Loucy (cell line): ENCODE data around the gene NME3.

Experiments
- H2AFZ ChIP-seq: fragments of 200-600 bp; sonication (generic); 2 replicates; pipeline ENCODE4 v1.6.0; 2016; ENCODE audit warnings: antibody characterized with exemption, mild to moderate bottlenecking, low read length, moderate library complexity
- H3F3A ChIP-seq: fragments of 200-600 bp; 2 replicates; pipeline ENCODE4 v1.6.0; 2016; ENCODE audit warnings: antibody characterized with exemption, low read depth, mild to moderate bottlenecking
- H3K27me3 ChIP-seq: fragments of 200-600 bp; sonication (generic); 2 replicates; pipeline ENCODE4 v1.6.1; 2014; ENCODE audit warnings: low read length, mild to moderate bottlenecking; ENCODE audit not compliant: insufficient read depth, poor library complexity, severe bottlenecking
- H3K36me3 ChIP-seq: fragments of 200-600 bp; sonication (generic); 2 replicates; pipeline ENCODE4 v1.6.1; 2016; ENCODE audit warnings: low read length; ENCODE audit not compliant: insufficient read depth
- H3K4me1 ChIP-seq: fragments of 200-600 bp; sonication (generic); 2 replicates; pipeline ENCODE4 v1.5.1; 2014; ENCODE audit warnings: low read length, mild to moderate bottlenecking; ENCODE audit not compliant: insufficient read depth, poor library complexity, severe bottlenecking
- H3K4me2 ChIP-seq: fragments of 200-600 bp; sonication (generic); 2 replicates; pipeline ENCODE4 v1.6.0; 2014; ENCODE audit warnings: antibody characterized with exemption, low read length, low read depth, mild to moderate bottlenecking; ENCODE audit not compliant: poor library complexity, severe bottlenecking
- H3K4me3 ChIP-seq: fragments of 200-600 bp; sonication (generic); 2 replicates; pipeline ENCODE4 v1.5.1; 2014; ENCODE audit warnings: low read length, mild to moderate bottlenecking, mixed read lengths; ENCODE audit not compliant: poor library complexity, severe bottlenecking
- H3K79me2 ChIP-seq: fragments of 200-600 bp; sonication (generic); 2 replicates; pipeline ENCODE4 v1.6.1; 2014; ENCODE audit warnings: low read length; ENCODE audit not compliant: insufficient read depth
- H3K9ac ChIP-seq: fragments of 200-600 bp; sonication (generic); 2 replicates; pipeline ENCODE4 v1.6.0; 2014; ENCODE audit warnings: mild to moderate bottlenecking, low read depth, low read length, moderate library complexity; ENCODE audit not compliant: poor library complexity, severe bottlenecking
- H3K9me2 ChIP-seq: fragments of 200-600 bp; sonication (generic); replicated peaks from 2 replicates; pipeline ENCODE4 v1.6.1; 2016; ENCODE audit warnings: low read depth, low read length, mixed read lengths
- H3K9me3 ChIP-seq: fragments of 200-600 bp; sonication (generic); 2 replicates; pipeline ENCODE4 v1.6.1; 2014; ENCODE audit warnings: mild to moderate bottlenecking, antibody characterized with exemption, low read length, low read depth; ENCODE audit not compliant: insufficient read depth
- H4K20me1 ChIP-seq: fragments of 200-600 bp; sonication (generic); 2 replicates; pipeline ENCODE4 v1.6.0; 2014; ENCODE audit warnings: antibody characterized with exemption, low read length, mild to moderate bottlenecking; ENCODE audit not compliant: insufficient read depth, poor library complexity, severe bottlenecking
- EZH2phosphoT487 ChIP-seq: fragments of 200-600 bp; IDR thresholded peaks from 2 replicates; pipeline ENCODE4 v1.6.1; 2018; ENCODE audit warnings: antibody characterized with exemption, mild to moderate bottlenecking, moderate library complexity, borderline replicate concordance
- TF ChIP-seq, protein P1 (sequence below): fragments of 200-600 bp; sonication (generic); conservative IDR thresholded peaks from 2 replicates; pipeline ENCODE4 v1.5.1; 2014; ENCODE audit warnings: mild to moderate bottlenecking, antibody characterized with exemption, low read length

NME3 gene

DNA sequence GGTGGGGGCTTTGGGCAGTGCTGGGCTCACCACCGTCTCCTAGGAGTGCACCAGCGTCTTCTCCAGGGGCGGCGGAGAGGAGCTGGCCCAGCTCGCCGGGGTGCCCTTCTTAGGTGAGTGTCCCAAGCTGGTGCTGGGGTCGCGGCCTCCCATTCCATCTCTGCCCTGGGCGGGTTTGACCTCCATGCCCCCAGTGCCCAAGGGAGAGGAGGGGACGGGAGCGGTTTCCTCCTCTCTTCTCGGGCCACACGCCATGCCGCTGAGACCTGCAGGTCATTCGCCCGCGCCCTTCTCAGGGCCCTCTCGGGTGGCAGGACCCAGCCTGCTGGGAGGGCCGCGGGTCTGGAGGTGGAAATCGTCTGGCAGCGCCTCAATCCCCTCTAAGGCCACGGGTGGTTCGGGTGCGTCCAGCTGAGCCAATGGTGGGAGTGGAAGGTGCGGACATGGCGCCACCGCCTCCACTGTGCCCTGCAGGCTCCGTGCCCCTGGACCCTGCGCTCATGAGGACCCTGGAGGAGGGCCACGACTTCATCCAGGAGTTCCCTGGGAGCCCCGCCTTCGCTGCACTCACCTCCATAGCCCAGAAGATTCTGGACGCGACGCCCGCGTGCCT, 16.9 kb upstream of the NME3 start:
- H3K36me3 ChIP-seq, result no peaks in the 10 kb centered on the region
- no peaks in the 10 kb centered on the region for H3F3A ChIP-seq
- no peaks in the 10 kb centered on the region for H3K9me2 ChIP-seq
- no peak overlapping the region for H3K4me2 ChIP-seq
- H3K4me3 ChIP-seq, result no peak overlapping the region
- no peak overlapping the region for H2AFZ ChIP-seq
- no peaks in the 10 kb centered on the region for H3K9me3 ChIP-seq
- H4K20me1 ChIP-seq, result no peaks in the 10 kb centered on the region
- TF ChIP-seq EZH2phosphoT487, result no peak
- TF ChIP-seq, protein P1, sequence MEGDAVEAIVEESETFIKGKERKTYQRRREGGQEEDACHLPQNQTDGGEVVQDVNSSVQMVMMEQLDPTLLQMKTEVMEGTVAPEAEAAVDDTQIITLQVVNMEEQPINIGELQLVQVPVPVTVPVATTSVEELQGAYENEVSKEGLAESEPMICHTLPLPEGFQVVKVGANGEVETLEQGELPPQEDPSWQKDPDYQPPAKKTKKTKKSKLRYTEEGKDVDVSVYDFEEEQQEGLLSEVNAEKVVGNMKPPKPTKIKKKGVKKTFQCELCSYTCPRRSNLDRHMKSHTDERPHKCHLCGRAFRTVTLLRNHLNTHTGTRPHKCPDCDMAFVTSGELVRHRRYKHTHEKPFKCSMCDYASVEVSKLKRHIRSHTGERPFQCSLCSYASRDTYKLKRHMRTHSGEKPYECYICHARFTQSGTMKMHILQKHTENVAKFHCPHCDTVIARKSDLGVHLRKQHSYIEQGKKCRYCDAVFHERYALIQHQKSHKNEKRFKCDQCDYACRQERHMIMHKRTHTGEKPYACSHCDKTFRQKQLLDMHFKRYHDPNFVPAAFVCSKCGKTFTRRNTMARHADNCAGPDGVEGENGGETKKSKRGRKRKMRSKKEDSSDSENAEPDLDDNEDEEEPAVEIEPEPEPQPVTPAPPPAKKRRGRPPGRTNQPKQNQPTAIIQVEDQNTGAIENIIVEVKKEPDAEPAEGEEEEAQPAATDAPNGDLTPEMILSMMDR, result no peak
- no peak overlapping the region for H3K9ac ChIP-seq
- H3K79me2 ChIP-seq, result peaks cover 30% of the 10 kb centered on the region
- no peaks in the 10 kb centered on the region for H3K4me1 ChIP-seq
- no peaks in the 10 kb centered on the region for H3K27me3 ChIP-seq

DNA sequence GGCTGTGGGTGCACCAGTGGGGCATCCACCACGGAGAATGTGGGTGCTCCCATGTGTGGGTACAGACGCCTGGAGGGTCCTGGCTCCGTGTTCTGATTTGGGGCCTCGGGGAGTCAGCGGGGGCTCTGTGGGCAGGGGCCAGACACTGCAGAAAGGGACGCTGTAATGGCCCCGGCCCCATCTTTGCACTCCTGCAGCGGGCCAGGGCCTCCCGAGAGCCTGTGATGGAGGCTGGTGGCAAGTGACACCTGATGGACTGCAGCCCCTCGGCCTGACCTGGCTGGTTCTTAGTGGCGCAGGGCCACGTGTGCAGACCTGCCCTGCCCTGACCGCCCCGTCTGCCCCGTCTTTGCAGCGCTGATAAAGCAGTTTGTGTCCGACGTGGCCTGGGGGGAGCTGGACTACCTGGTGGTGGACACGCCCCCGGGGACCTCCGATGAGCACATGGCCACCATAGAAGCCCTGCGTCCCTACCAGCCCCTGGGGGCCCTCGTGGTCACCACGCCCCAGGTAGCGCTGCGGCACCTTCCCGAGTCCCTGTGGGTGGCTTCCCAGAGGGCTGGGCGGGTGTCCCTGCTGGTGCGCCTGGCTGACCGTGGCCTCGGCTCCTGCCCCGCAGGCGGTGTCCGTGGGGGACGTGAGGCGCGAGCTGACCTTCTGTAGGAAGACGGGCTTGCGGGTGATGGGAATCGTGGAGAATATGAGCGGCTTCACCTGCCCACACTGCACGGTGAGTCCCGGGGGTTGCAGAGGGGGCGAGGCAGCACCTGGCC, 16.2 kb upstream of the NME3 start:
- H3K9me3 ChIP-seq, result no peaks in the 10 kb centered on the region
- H3K79me2 ChIP-seq, result peaks cover 34% of the 10 kb centered on the region
- TF ChIP-seq, protein P1, result no peak
- no peak for TF ChIP-seq EZH2phosphoT487
- H3K9me2 ChIP-seq, result no peaks in the 10 kb centered on the region
- no peak overlapping the region for H3K9ac ChIP-seq
- no peak overlapping the region for H3K4me2 ChIP-seq
- H3F3A ChIP-seq, result no peaks in the 10 kb centered on the region
- H2AFZ ChIP-seq, result no peak overlapping the region
- no peaks in the 10 kb centered on the region for H3K36me3 ChIP-seq
- no peaks in the 10 kb centered on the region for H3K27me3 ChIP-seq
- no peak overlapping the region for H3K4me3 ChIP-seq
- H3K4me1 ChIP-seq, result no peaks in the 10 kb centered on the region
- no peaks in the 10 kb centered on the region for H4K20me1 ChIP-seq

DNA sequence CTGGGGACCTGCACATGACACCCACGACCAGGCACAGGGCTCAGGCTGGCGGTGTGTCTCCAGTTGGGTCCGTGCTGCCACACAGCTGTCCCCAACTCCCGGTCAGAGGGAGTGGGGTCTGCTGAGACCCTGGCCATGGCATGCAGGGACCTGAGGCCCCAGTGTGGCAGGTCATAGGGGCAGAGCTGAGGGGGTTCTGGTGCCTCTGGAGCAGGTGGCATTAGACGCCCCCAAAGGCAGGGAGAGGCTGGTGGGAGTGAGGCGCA, 15.6 kb upstream of the NME3 start:
- no peak overlapping the region for H2AFZ ChIP-seq
- H3K9ac ChIP-seq, result no peak overlapping the region
- H3K9me2 ChIP-seq, result no peaks in the 10 kb centered on the region
- no peak overlapping the region for H3K4me3 ChIP-seq
- no peaks in the 10 kb centered on the region for H3K4me1 ChIP-seq
- H3K4me2 ChIP-seq, result no peak overlapping the region
- no peaks in the 10 kb centered on the region for H3K27me3 ChIP-seq
- no peaks in the 10 kb centered on the region for H3K36me3 ChIP-seq
- H3K79me2 ChIP-seq, result peaks cover 34% of the 10 kb centered on the region
- no peaks in the 10 kb centered on the region for H3K9me3 ChIP-seq
- TF ChIP-seq, protein P1, result no peak
- no peak for TF ChIP-seq EZH2phosphoT487
- H4K20me1 ChIP-seq, result no peaks in the 10 kb centered on the region
- no peaks in the 10 kb centered on the region for H3F3A ChIP-seq
